GM19438 (cell line): Measurements from ENCODE around the gene COL6A1.
"Not testable (repeated sequence)": the region's sequence is repeated elsewhere in the genome, so short reads cannot be mapped to it uniquely, and the experiment has no call there.

ENCODE experiments used
- ATAC-seq: cut with Tn5 transposase; IDR thresholded peaks from one replicate; pipeline ENCODE4 v1.9.1; 2021; ENCODE audit warnings: low read depth; ENCODE audit not compliant: unreplicated experiment

The COL6A1 gene

DNA sequence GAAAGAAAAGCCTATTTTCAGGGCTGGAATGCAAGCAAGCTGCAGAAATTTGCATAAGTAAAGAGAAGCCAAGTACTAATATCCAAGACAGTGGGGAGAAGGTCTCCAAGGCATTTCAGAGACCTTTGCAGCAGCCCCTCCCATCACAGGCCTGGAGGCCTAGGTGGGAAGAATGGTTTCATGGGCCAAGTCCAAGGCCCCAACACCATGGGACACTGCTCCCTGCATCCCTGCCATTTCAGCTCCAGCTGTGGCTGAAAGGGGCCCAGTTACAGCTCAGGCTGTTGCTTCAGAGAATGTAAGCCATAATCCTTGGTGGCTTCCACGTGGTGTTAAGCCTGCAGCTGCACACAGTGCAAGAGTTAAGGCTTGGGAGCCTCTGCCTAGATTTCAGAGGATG lies 16.9 kb upstream of the COL6A1 start:
- no peak for ATAC-seq

DNA sequence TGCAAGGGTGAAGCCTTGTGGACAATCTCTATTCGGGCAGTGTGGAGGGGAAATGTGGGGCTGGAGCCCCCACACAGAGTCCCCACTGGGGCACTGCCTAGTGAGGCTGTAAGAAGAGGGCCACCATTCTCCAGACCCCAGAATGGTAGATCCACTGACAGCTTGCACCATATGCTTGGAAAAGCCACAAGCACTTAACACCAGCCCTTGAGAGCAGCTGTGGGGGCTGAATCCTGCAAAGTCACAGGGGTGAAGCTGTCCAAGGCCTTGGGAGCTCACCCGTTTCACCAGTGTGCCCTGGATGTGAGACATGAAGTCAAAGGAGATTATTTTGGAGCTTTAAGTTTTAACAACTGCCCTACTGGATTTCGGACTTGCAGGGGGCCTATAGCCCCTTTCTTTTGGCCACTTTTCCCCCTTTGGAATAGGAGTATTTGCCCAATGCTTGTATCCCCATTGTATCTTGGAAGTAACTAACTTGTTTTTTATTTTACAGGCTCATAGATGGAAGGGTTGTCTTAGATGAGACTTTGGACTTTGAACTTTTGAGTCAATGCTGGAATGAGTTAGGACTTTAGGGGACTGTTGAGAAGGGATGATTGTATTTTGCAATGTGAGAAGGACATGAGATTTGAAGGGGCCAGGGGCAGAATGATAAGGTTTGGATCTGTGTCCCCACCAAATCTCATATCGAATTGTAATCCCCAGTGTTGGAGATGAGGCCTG lies 16.3 kb upstream of the COL6A1 start:
- no peak for ATAC-seq

DNA sequence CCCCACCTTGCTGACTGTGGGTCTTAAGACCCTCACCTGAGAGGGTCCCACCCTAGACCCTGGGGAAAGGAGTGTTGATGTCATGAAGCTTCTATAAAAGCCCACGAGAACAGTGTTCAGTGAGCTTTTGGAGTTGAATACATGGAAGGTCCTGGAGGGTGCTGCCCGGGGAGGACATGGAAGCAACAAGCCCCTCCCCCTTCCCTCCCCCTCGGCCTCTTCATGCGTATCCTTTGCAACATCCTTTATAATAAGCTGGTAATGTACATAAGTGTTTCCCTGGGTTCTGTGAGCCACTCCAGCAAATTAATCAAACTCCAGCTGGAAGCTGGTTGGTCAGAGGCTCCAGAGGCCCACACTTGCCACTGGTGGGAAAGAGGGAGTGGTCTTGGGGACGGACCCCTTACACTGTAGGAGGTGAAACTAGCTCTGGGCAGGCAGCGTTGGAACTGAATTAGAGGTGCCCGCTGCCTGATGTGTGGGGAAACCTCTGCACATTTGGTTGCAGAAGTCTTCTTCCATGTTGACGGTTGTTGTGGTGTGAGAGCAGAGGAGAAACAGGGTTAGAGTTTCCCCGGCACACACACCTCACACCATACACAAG lies 14.7 kb upstream of the COL6A1 start:
- ATAC-seq, result no peak

DNA sequence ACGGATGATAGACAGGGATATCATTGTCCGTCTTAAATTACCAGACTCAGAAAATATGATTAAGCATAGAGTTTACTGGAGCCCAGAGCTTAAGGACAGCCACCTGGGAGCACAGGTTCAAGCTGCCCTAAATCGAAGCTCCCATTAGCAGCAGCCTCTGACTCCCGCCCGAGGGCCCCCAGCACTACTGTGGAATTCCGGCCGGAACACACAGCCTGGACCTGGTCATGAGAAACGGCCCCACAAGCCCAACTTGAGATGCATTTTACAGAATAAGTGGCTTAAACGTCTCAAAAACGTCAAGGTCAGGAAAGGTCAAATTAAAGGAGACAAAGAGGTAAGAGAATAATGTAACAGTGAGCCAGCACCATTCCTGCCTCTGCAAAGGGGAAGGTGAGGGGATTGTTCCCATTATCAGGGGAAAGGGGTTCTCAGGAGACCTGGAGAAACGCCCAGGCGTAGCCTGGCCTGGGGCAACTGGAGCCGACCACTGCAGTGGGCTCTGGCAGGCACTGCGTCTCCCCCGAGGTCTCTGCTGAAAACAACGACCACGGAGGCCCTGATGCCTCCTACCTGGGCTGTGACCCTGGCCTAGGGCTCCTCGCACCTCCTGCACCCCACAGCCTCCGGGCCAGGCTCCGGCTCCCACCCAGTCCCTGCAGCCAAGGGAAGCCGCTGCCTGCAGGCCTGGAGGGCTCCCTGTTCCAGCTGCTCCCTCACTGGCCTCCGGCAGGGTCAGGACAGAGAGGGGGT lies 11.5 kb upstream of the COL6A1 start:
- no peak for ATAC-seq

DNA sequence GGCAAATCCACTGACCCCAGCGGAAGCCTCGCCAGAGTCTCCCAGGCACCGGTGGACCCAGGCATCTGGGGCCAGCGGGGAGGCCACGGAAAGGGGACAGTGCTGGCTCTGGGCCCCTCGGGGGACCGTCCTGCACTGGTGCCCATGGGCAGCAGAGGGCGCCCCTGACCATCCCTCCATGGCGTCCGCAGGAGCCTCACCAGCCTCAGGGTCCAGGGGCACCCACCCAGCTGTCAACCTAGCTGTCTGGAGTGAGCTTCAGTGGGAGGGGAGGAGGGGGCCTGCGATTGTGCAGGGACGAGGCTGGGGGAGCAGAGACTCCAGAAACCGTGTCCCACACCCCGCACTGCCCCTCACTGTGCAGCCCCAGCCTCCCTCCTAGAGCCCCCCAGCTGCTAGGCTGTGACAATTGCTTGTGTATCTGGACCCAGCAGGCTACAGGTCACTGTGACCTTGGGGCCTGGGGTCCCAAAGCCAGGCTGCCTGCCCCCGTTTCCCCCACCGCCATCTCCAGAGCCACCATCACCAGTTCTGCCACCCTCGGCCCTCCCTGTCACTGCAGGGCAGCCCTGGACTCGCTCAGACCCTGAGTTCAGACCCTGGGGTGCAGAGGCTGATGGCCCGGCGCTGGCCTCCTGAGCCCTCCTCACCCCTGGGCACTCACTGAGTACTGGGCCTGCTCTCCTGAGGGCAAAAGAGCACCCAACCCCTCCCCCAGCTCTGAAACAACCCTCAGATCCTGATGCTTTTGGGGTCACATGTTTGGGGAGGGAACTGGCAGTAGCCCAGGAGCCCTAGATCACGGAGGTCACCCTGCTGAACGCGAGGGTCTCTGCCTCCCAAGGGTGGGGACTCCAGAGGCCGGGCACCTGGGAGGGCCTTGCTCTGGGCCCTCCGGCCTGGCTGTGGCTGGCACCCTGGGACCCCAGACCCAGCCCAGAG lies 10.6 kb upstream of the COL6A1 start:
- no peak for ATAC-seq

DNA sequence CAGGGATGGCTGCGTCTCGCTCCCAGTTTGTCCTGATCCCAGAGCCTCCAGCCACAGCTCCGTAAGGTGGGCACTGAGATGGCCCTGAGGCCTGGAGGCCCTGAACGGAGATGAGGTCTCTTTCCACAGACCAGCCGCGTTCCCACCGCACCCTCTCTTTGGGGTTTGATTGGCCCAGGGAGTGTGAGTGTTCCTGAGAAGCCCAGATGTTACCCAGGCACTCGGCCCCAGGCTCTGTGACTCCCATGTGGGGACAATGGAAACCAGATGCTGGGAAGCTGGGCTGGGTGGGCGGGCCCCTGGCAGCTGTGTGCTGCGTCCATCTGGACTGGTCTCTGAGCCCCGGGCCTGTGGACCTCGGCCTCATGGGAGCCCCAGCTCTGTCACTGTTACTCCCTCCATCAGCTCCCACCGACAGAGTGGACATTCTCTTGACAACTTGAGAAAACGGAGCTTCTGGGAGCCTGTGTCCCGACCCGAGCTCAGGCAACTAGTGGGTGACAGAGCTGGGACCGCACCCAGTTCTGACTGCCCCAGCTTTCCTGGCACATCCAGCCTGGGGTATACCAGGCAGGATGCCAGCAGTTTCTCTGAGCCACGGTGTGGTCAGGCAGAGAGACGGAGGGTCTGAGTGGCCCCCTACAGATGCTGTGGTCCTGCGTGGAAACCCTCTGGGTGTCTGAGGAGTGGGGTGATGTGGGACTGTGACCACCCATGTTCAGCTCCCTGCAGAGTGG lies 9.8 kb upstream of the COL6A1 start:
- ATAC-seq, result no peak

DNA sequence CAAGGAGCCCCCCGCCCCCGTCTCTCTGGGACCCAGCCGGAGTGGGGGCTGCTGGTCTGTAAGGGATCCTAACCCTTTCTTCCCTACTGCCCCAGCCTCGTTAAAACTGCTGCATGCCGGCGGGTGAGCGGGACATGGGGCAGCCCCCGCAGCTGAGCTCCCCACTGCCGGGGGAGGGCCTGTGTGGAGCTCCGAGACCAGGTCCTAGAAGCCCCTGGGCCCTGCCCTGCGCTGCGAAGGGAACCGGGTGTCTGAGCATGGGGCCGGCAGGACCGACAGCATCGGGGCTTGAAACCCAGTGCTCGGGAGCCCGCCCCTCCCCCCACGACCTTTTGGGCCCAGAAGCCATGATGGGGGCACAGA lies 9.2 kb upstream of the COL6A1 start:
- ATAC-seq, result no peak

DNA sequence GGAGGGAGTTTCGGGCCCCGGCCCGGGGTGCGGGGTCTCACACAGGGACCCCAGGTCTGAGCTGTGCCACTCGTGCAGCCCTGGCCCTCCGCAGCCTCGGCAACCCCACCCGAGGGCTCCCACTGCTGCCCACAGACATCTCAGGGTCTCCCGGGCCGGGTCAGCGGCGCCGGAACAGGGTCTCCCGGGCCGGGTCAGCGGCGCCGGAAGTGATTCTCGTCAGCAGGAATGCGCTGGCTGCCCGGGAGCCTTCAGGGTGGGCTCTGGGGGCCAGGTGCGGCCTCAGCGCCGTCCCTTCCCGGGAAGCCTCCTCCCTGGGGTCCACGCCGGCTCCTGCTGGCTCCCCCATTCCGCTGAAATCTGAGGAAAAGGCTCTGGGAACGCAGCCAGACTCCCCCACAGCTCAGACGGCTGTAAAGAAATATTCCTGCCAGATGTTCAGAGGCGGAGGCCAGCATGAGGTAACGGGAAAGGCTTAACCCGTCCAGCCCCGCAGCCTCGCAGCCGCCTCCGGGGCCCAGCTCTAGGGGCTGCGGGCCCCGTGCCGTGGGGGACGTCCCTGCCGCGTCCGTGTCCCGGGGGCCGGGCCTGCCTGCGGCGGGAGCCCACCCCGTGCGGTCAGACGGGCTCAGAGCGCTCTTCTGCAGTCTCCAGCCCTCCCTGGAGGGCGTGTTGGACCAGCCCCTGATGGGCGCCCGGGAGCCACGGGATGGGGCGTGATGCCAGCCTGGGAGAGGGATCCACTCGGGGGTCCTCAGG lies 8.7 kb upstream of the COL6A1 start:
- no peak for ATAC-seq

DNA sequence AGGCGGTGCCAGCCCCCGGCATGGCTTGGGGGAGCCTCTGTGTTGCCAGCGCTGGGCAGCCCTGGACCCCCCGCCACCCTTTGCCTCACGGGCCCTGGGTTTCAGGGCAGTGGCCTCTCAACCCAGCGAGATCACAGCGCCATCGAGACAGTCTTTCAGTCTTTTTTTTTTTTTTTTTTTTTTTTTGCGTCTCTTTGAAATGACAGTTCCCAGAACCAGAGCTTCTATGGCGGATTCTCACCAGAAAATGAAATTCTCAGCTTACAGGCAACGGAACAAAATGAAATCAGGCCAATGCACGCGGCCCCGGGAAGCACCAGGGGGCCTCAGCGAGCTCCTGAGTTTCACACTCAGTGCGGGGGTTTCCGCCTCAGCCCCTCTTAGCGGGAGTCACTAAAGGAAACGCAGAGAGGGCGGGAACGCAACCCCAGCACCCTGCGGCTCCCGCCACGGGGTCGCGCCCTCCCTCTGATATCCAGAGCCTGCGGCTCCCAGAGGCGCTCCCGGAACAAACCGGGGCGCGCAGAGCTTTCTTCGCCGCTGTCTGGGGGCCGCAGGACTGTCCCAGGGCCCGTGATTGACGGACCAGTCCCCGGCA lies 8.0 kb upstream of the COL6A1 start:
- ATAC-seq, result no peak

DNA sequence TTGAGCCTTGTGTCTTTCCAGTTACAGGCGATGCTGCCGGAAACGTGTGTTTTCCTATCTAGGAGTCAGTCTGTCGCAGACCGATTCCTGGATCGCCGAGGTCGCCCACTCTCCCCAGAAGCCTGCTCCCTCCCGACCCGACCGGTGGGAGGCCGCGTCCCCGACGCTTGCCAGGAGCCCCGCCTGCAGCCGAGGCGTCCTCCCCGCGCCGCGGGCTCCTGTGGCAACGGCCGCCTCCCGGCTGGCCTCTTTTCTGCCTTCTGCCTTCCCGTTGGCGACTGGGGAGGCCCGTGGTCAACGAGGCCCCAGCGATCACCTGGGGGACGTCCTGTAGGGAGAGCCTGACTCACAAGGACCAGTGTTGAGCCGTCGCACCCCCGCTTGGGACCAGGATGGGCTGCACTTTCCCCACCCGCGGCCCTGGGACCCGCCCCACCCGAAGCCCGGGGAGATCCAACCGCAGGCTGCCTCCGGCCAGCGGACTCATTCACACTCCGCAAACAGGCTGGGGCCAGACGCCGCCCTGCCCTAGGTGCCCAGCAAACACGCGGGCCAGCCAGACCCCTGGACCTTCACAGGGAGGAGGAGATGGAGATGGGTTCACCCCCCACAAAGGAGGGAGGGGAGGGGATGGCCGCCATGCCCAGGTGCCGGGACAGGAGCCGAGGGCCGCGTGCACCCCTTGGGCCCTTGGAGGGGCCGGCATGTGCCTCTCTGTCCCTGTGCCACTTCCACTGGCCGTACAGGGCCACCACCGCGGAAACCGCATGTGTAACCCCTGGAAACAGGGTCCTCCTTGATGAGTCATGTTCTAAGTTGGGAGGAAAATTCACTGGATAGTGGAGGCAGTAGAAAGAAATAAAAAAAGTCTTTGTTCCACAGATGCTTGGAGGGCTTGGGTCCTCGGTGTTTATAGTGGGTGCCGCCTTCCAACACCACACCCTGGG lies 7.2 kb upstream of the COL6A1 start:
- ATAC-seq, result no peak

DNA sequence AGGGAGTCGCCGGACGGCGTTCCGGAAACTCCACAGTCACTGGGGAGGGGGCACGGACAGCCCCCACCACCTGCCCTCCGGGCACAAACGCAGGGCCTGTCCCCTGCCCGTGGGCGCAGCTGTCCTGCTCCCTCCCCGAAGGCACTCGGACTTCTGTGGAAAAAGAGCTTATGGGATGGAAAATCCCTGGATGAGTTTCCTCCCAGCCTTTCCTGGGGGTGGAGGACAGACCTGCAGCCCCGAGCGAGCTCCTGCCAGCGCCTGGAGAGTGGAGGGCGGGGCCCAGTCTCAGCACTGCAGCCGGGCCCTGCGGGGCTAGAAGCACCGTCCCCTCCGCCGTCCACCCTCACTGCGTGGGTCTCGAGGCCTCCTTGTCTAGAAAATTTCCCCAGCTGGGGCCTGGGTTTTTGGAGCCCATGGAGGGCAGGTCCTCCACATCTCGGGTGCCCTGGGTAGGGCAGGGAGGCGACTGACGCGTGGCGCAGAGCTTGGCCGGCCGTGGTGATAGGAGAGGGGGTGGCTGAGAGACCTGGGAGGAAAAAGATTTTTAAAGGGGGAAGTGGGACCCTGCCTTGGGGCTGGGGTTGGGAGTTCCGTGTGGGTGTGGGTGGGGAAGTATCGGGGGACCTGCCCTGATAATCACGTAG lies 6.4 kb upstream of the COL6A1 start:
- no peak for ATAC-seq

DNA sequence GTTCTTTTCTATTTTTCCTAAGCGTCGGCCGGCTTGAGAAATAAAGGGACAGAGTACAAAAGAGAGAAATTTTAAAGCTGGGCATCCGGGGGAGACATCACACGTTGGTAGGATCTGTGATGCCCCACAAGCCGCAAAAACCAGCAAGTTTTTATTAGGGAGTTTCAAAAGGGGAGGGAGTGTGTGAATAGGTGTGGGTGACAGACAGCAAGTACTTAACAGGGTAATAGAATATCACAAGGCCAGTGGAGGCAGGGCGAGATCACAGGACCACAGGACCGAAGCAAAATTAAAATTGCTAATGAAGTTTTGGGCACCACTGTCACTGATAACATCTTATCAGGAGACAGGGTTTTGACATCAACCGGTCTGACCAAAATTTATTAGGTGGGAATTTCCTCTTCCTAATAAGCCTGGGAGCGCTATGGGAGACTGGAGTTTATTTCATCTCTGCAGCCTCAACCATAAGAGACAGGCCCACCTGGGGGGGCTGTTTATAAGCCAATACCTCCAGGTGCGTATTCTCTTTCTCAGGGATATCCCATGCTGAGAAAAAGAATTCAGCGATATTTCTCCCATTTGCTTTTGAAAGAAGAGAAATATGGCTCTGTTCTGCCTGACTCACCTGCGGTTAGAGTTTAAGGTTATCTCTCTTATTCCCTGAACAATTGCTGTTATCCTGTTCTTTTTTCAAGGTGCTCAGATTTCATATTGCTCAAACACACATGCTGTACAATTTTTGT lies 5.7 kb upstream of the COL6A1 start:
- ATAC-seq, result not testable (repeated sequence)

DNA sequence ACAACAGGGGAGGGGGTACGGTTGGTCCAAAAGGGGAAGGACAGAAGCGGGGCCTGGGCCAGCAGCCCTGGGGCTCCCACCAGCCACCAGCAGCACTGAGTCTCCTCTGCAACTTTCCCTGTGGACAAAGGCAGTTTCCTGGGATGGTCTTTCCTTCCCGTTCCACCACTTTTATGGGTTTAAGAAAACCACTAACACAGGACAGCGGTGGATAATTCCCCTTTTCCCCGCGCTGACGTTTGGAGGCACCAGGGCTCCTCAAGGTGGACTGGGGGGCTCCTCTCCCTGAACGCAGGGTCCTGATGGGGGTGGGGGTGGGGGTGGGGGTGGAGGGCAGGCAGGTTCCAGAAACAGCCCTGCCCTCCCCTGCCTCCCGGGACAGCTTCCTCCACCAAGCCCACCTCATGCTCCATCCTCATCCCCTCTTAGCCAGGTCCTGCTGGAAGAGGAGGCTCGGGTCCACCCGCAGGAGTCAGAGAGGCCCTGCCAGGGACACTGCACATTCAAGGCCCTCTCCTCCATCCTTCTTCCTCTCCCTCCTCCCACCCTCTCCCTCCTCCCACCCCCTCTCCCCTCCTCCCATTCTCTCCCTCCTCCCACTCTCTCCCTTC lies 4.8 kb upstream of the COL6A1 start:
- ATAC-seq, result no peak

DNA sequence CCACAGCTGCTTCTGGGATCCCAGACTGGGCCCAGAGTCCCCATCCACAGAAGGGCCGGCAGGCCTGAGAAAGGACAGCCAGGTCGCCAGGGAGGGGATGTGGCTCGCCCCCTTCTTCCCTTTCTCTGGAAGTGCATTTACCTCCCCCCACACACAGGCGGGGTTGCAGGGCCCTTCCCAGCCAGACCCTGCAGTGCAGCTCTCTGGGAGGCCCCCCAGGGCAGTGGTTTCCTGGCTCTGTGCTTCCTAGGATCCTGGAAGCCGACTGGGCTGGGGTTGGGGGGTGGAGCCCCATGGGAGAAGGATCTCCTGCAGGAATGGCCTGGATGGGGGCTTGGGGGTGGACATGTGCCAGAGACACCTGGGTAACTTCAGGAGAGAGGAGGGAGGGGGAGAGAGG lies 4.2 kb upstream of the COL6A1 start:
- no peak for ATAC-seq

DNA sequence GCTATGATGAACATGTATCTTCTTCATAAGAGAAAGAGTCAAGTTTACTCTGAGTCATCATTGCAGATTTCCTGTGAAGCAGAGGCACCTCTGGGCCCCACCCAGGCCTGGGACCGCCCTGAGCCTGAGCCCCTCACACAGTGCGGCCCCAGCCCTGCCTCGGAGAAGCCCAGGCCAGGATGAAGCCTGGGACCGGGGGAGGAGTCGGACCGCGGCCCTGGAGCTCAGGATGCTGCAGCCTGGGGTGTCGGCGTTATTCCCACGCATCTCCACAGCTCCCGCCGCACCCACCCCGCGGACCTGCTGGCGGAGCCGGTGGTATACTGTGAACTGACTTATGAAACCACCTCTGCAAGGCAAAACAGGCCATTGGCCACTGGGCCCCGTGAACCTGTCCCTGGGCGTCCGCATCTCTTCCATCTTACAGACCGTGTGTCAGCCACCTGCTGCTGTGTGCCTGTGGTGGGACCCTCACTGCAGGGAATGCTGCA lies 2.4 kb upstream of the COL6A1 start:
- no peak for ATAC-seq

DNA sequence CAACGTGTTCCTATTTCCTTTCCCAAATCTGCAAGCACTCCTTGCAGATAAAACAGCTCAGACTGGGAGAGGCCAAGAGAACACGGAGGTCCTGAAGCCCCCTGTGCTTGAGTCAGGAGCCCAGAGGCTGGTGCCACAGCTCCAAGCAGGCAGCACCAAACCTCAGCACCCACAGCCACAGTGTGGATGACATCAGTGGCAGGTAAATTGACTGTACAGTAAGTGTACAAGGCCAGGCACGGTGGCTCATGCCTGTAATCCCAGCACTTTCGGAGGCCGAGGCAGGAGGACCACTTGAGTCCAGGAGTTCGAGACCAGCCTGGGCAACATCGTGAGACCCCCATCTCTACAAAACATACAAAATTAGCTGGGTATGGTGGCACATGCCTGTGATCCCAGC lies 1.9 kb upstream of the COL6A1 start:
- ATAC-seq, result no peak
